ENCODE measurements around the gene EN2. TPM values are rescaled to one million over a fixed set of nuclear protein-coding genes. Genes with fewer than 3 reads are reported as not detected.

Gene EN2
- total and polyA plus RNA-seq, 10 of the 15 experiments (the other 5 are each of a cell fraction or from before 2014, with no cell fraction given), result not detected

DNA sequence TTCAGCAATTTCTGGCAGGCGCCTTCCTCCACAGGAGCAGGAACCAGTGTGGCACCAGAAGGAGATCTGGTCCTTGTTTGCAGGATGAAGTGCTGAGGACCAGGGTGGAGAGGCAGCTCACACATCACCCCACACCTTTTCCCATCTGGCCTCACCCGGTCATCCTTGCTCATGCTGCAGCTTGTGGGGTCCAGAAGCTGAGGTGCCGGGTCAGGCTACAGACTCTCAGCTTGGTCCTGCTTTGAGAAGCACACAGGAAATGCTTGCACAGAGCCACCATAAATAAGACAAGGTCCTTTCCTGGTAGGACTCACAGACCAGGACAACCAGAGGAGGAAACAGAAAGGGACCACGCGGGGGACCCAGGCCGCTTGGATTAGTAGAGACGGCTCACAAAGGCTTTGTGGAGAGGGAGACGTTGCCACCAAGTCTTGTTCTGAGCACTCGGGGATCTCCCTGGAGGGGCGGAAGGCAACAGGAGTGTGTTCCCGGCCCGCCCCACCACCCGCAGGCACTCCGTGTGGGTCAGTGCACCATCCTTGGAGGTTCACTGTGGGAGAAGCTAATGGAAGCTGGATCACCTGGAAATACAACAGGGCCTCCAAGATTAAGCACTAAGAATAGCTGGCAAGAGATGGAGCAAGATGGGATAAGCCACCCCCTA, 29.6 kb upstream of the EN2 start:
- H3K9me3 ChIP-seq (replicated peaks; ENCODE audit: control insufficient read depth, insufficient read depth, low read length), result no peaks in the 10 kb centered on the region
- H2AFZ ChIP-seq (ENCODE audit: control insufficient read depth, low read depth, low read length), result no peak overlapping the region
- ChIA-PET POLR2A (no interaction called here), CTCF (no interaction called here), RAD21 (ENCODE audit: unreplicated experiment) (no interaction called here), SMC1A (ENCODE audit: uncharacterized antibody, unreplicated experiment) (no interaction called here)
- DNase-seq (ENCODE audit: low read depth, low spot score) (no peak), ATAC-seq (no peak), FAIRE-seq (no peak)
- in situ Hi-C loops (cut with MboI), result no loop called here
- BruUV-seq (replicated peaks), result no TSS peak
- H3K4me2 ChIP-seq (ENCODE audit: control insufficient read depth, insufficient read depth), result no peak overlapping the region
- H3K79me2 ChIP-seq (ENCODE audit: control insufficient read depth, insufficient read depth, low read length), result no peaks in the 10 kb centered on the region
- WGBS (ENCODE audit: insufficient coverage, insufficient replicate concordance, low lambda C conversion rate, missing lambda C conversion rate), result 40% methylated on average over 14 of the region's 14 CpGs
- no peaks in the 10 kb centered on the region for H3K36me3 ChIP-seq (ENCODE audit: control insufficient read depth in 2 of 2, insufficient read depth in 2 of 2, low read length in 1 of 2)
- no peak overlapping the region for H3K4me3 ChIP-seq
- intact Hi-C loops (cut with micrococcal nuclease; ENCODE audit: unreplicated experiment), result no loop called here
- no peaks in the 10 kb centered on the region for H3K4me1 ChIP-seq (ENCODE audit: control insufficient read depth, insufficient read depth, low read length)
- H3K27ac ChIP-seq (ENCODE audit: control insufficient read depth, insufficient read depth), result no peak overlapping the region
- H3K27me3 ChIP-seq (replicated peaks in 1 of 2; ENCODE audit: control insufficient read depth in 2 of 2, insufficient read depth in 2 of 2, low read length in 1 of 2), result peaks cover 0 to 6% of the 10 kb centered on the region in 2 experiments; a peak in 2 of 4 replicates
- TF ChIP-seq NR2C1 (IDR thresholded peaks at IDR 0.05), result no peak
- TF ChIP-seq, protein P1, sequence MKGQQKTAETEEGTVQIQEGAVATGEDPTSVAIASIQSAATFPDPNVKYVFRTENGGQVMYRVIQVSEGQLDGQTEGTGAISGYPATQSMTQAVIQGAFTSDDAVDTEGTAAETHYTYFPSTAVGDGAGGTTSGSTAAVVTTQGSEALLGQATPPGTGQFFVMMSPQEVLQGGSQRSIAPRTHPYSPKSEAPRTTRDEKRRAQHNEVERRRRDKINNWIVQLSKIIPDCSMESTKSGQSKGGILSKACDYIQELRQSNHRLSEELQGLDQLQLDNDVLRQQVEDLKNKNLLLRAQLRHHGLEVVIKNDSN (IDR thresholded peaks at IDR 0.05; ENCODE audit: borderline replicate concordance, extremely low read length, insufficient read depth, low read depth, low read length), result no peak
- no peak for TF ChIP-seq SREBF2 (IDR thresholded peaks at IDR 0.05; ENCODE audit: low read length)
- no peak for TF ChIP-seq MYC (IDR thresholded peaks at IDR 0.05; ENCODE audit: insufficient read depth, insufficient read length, insufficient replicate concordance, low read length, severe bottlenecking)
- TF ChIP-seq EP300 (IDR thresholded peaks at IDR 0.05; ENCODE audit: borderline replicate concordance in 1 of 2, control insufficient read depth in 1 of 2, low read depth in 2 of 2, low read length in 2 of 2), result no peak
- TF ChIP-seq, protein P2, sequence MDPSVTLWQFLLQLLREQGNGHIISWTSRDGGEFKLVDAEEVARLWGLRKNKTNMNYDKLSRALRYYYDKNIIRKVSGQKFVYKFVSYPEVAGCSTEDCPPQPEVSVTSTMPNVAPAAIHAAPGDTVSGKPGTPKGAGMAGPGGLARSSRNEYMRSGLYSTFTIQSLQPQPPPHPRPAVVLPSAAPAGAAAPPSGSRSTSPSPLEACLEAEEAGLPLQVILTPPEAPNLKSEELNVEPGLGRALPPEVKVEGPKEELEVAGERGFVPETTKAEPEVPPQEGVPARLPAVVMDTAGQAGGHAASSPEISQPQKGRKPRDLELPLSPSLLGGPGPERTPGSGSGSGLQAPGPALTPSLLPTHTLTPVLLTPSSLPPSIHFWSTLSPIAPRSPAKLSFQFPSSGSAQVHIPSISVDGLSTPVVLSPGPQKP (IDR thresholded peaks at IDR 0.05; ENCODE audit: low read depth, low read length), result no peak
- TF ChIP-seq HDAC6 (IDR thresholded peaks at IDR 0.05; ENCODE audit: unreplicated experiment), result no peak
- TF ChIP-seq FOXK2 (IDR thresholded peaks at IDR 0.05), result no peak
- no peak for TF ChIP-seq KAT2A (conservative IDR thresholded peaks at IDR 0.05; ENCODE audit: control insufficient read depth, low read depth, low read length)
- TF ChIP-seq POLR2AphosphoS5 (IDR thresholded peaks at IDR 0.05; ENCODE audit: low read length), result no peak
- TF ChIP-seq, protein P3, sequence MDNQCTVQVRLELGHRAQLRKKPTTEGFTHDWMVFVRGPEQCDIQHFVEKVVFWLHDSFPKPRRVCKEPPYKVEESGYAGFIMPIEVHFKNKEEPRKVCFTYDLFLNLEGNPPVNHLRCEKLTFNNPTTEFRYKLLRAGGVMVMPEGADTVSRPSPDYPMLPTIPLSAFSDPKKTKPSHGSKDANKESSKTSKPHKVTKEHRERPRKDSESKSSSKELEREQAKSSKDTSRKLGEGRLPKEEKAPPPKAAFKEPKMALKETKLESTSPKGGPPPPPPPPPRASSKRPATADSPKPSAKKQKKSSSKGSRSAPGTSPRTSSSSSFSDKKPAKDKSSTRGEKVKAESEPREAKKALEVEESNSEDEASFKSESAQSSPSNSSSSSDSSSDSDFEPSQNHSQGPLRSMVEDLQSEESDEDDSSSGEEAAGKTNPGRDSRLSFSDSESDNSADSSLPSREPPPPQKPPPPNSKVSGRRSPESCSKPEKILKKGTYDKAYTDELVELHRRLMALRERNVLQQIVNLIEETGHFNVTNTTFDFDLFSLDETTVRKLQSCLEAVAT (IDR thresholded peaks at IDR 0.05), result no peak
- TF ChIP-seq, protein P4, sequence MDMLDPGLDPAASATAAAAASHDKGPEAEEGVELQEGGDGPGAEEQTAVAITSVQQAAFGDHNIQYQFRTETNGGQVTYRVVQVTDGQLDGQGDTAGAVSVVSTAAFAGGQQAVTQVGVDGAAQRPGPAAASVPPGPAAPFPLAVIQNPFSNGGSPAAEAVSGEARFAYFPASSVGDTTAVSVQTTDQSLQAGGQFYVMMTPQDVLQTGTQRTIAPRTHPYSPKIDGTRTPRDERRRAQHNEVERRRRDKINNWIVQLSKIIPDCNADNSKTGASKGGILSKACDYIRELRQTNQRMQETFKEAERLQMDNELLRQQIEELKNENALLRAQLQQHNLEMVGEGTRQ (IDR thresholded peaks at IDR 0.05; ENCODE audit: borderline replicate concordance, low read depth, low read length), result no peak
- no peak for TF ChIP-seq ZNF274 (IDR thresholded peaks at IDR 0.05; ENCODE audit: insufficient read depth, insufficient read length)
- no peaks in the 10 kb centered on the region for H4K20me1 ChIP-seq (ENCODE audit: control insufficient read depth, insufficient read depth)
- H3K9ac ChIP-seq (ENCODE audit: control insufficient read depth, insufficient read depth, low read length), result no peak overlapping the region
